T-cell (primary cell): ENCODE results near the gene BAZ2B. TPM values are rescaled to one million over a fixed set of nuclear protein-coding genes. Genes with fewer than 3 reads are reported as not detected.

Experiments used
- ATAC-seq, 4 experiments: fragments of 200-7000 bp in 3 of 4; fragments of 150-1000 bp in 1 of 4; cut with Tn5 transposase; replicated peaks in 1 of 4; 1 replicate in 3 of 4; 2 replicates in 1 of 4; pipeline ENCODE4 v1.10.0; 2021; ENCODE audit warnings: moderate library complexity in 3 of 4, mild to moderate bottlenecking in 2 of 4, moderate number of reproducible peaks in 1 of 4
- CTCF ChIA-PET, 2 donors: fragments of 300-600 bp; sonication (Branson Sonifier 250); formaldehyde crosslinking; loops; one replicate each; lab custom pipeline; 2022; ENCODE audit warnings: antibody characterized with exemption in 2 of 2; lab: Charles Lee
- POLR2A ChIA-PET, 2 donors: fragments of 300-600 bp; sonication (Branson Sonifier 250); formaldehyde crosslinking; loops; one replicate each; lab custom pipeline; 2022; ENCODE audit warnings: antibody characterized with exemption in 2 of 2; lab: Charles Lee
- DNase-seq, 35 experiments: peaks; one replicate each; pipeline versions ENCODE4 v3.0.0 to v3.0.0-alpha.2; 2013 to 2023
- H3K27ac ChIP-seq: one replicate; pipeline ENCODE4 v1.5.1; 2013; ENCODE audit warnings: low read length
- H3K27me3 ChIP-seq, 2 experiments: replicated peaks in 1 of 2; 1 replicate in 1 of 2; 2 replicates in 1 of 2; pipeline versions ENCODE4 v1.6.1 to v1.7.0; 2013; ENCODE audit warnings: low read length in 1 of 2, mixed read lengths in 1 of 2; ENCODE audit not compliant: control insufficient read depth in 2 of 2, insufficient read depth in 2 of 2; ENCODE audit errors: extremely low read depth in 1 of 2
- H3K36me3 ChIP-seq, 2 donors: 1 replicate in 1 of 2; 2 replicates in 1 of 2; pipeline versions ENCODE4 v1.6.1 to v1.7.0; 2013; ENCODE audit warnings: low read length in 1 of 2; ENCODE audit not compliant: control insufficient read depth in 2 of 2, insufficient read depth in 1 of 2; ENCODE audit errors: extremely low read depth in 1 of 2
- H3K4me1 ChIP-seq, 2 experiments: 1 replicate in 1 of 2; 2 replicates in 1 of 2; pipeline versions ENCODE4 v1.6.1 to v1.7.0; 2013; ENCODE audit warnings: low read length in 2 of 2, mixed read lengths in 1 of 2; ENCODE audit not compliant: insufficient read depth in 2 of 2, control insufficient read depth in 1 of 2; ENCODE audit errors: extremely low read depth in 1 of 2
- H3K4me3 ChIP-seq, 2 donors: 1 replicate in 1 of 2; 2 replicates in 1 of 2; pipeline versions ENCODE4 v1.5.1 to v1.7.0; 2013; ENCODE audit warnings: mild to moderate bottlenecking in 2 of 2, low read length in 1 of 2, moderate library complexity in 1 of 2; ENCODE audit not compliant: control insufficient read depth in 1 of 2; ENCODE audit errors: extremely low read depth in 1 of 2
- H3K9me3 ChIP-seq: 2 replicates; pipeline ENCODE4 v1.7.0; 2013
- H3K27ac Mint-ChIP-seq, 2 donors: one replicate each; pipeline ENCODE4 v1.8.0; 2020 to 2021; ENCODE audit warnings: mild to moderate bottlenecking in 2 of 2, mixed read lengths in 2 of 2
- H3K27me3 Mint-ChIP-seq, 2 donors: one replicate each; pipeline ENCODE4 v1.8.0; 2021 to 2022; ENCODE audit warnings: mixed read lengths in 2 of 2
- H3K36me3 Mint-ChIP-seq: one replicate; pipeline ENCODE4 v1.8.0; 2021; ENCODE audit warnings: mixed read lengths
- H3K4me1 Mint-ChIP-seq, 3 donors: one replicate each; pipeline ENCODE4 v1.8.0; 2020 to 2022; ENCODE audit warnings: mixed read lengths in 3 of 3, mild to moderate bottlenecking in 1 of 3
- H3K4me3 Mint-ChIP-seq, 3 donors: one replicate each; pipeline ENCODE4 v1.8.0; 2020 to 2022; ENCODE audit warnings: mild to moderate bottlenecking in 3 of 3, mixed read lengths in 3 of 3, moderate library complexity in 3 of 3
- H3K9me3 Mint-ChIP-seq, 3 donors: one replicate each; pipeline ENCODE4 v1.8.0; 2020 to 2022; ENCODE audit warnings: mixed read lengths in 3 of 3
- WGBS: methylation state at CpG from one replicate; pipeline ENCODE4 v1.1.5; 2013; ENCODE audit warnings: missing lambda C conversion rate; ENCODE audit not compliant: insufficient coverage; 5-methylcytosine and 5-hydroxymethylcytosine counted together
- total RNA-seq, 35 experiments: library from RNA in 6 of 35; stranded (reverse) in 6 of 35; fragments of 120-200 nt in 1 of 35; gene quantifications; one replicate each; pipeline versions ENCODE4 v1.2.1 to v1.2.4 and lab custom pipeline; 2013 to 2026

Gene BAZ2B
- total RNA-seq, 5 donors from 2014 or later (not counting 1 experiment from before 2014, with no cell fraction given), result 21.2 to 38.5 (median 27.2) TPM

DNA sequence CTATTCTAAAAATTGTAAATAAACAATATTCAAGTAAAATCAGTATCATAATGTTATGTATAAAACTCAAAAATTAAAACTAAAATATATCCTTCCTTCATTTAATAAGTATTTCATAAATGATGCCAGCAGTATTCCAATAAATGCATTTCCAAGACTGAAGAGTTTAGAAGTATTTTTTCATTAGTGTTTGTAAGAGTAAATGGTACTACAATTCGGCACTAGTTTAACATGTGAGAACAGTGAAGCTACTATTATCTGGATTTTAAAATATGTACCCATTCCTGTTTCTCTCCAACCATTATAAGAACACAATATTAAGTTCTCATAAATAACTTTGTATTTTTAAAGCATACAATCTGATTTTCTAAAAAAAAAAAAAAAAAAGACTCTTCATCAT is 3.3 kb downstream of the BAZ2B start:
- no peak overlapping the region for H3K4me3 Mint-ChIP-seq
- peaks cover 13 to 16% (median 15%) of the 10 kb centered on the region in 3 donors for H3K4me1 Mint-ChIP-seq
- H3K27me3 Mint-ChIP-seq, result peaks cover 17 to 30% of the 10 kb centered on the region in 2 donors
- Histone ChIP-seq H3K27ac (no peak overlapping the region), H3K36me3 (no peaks in the 10 kb centered on the region), H3K4me1 (peaks cover 9 to 13% of the 10 kb centered on the region in 2 experiments), H3K4me3 (no peak overlapping the region), H3K9me3 (no peaks in the 10 kb centered on the region), H3K27me3 (peaks cover 0 to 13% of the 10 kb centered on the region in 2 experiments)
- WGBS, result no CpG with 5 or more reads among the region's 1 CpG
- no peaks in the 10 kb centered on the region for H3K9me3 Mint-ChIP-seq
- no peak for DNase-seq
- H3K36me3 Mint-ChIP-seq, result peaks cover 4% of the 10 kb centered on the region
- no peak for ATAC-seq
- H3K27ac Mint-ChIP-seq, result no peak overlapping the region
- ChIA-PET POLR2A (no interaction called here), CTCF (no interaction called here)

DNA sequence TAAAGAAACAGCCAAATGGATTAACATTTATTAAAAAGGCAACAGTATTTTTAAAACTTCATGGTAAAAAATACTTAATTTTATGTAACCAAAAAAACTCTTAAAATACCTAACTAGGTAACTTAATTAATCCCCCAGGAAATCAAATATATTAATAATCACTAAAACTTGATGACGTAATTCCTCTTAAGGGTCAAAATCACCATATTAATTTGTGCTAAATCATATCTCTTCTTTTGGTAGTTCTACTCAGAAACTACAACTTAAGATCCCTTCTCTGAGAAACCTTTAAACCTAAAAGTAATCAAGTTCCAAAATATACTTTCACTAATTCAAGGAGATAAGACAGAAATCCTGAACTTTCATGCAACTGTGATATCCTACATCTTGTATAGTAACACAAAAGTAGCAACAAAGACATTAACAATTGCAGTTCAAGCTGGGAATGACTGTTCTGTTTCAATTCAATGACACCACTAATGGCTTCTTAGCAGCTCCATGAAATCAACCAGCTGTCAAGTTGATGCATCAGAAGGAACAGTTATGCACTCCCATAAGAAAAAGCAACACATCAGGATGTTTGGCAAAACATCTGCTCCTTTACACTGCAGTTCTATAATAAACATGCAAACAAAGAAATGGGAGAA is 4.0 kb downstream of the BAZ2B start:
- H3K4me1 Mint-ChIP-seq, result peaks cover 13 to 16% (median 15%) of the 10 kb centered on the region in 3 donors
- no peak overlapping the region for H3K4me3 Mint-ChIP-seq
- H3K9me3 Mint-ChIP-seq, result no peaks in the 10 kb centered on the region
- H3K27me3 Mint-ChIP-seq, result peaks cover 17 to 30% of the 10 kb centered on the region in 2 donors
- no peak for DNase-seq
- peaks cover 9 to 13% of the 10 kb centered on the region in 2 experiments for H3K4me1 ChIP-seq
- ATAC-seq, result no peak
- no peak overlapping the region for H3K4me3 ChIP-seq
- POLR2A ChIA-PET, result no interaction called here
- no peaks in the 10 kb centered on the region for H3K36me3 ChIP-seq
- no peaks in the 10 kb centered on the region for H3K9me3 ChIP-seq
- no CpG with 5 or more reads among the region's 1 CpG for WGBS
- CTCF ChIA-PET, result no interaction called here
- H3K27ac Mint-ChIP-seq, result no peak overlapping the region
- peaks cover 4% of the 10 kb centered on the region for H3K36me3 Mint-ChIP-seq
- peaks cover 0 to 13% of the 10 kb centered on the region in 2 experiments for H3K27me3 ChIP-seq
- no peak overlapping the region for H3K27ac ChIP-seq

DNA sequence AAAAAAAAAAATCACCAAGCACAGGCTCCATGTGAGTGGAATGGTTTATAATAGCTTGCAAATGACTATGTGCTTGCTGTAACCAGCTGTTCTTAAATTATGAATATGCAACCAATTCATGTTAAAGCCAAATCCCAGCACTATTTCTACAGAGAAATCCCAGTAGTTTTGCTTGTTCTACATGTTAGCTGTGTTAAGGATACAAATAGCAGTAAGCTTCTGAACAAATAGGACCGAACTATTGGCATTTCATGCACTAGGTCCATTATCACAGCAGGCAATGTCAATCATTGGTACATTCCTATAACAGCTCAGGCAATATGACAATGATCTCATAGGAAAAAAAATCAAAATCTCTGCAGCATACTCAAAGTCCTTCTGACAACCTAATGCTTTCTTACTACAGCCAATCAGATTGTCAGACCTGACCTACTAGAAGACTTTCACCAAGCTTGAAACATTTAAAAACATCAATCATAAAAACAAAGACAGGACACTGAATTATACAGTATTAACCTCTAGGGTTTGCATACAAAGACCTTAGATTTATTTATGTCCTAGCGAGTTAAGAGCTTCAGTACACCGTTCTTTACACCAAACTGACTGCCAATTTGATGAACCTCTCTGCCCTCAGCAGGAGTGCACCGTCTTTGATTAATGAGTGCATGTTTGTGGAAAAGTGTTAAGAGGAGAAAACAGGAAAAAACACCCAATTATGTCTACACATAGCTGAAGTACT is 6.4 kb downstream of the BAZ2B start:
- peaks cover 4 to 14% (median 4%) of the 10 kb centered on the region in 3 donors for H3K4me1 Mint-ChIP-seq
- H3K9me3 Mint-ChIP-seq, result no peaks in the 10 kb centered on the region
- ATAC-seq (no peak), DNase-seq (no peak)
- Histone ChIP-seq H3K4me1 (no peaks in the 10 kb centered on the region), H3K27me3 (no peaks in the 10 kb centered on the region), H3K36me3 (no peaks in the 10 kb centered on the region), H3K4me3 (no peak overlapping the region), H3K9me3 (no peaks in the 10 kb centered on the region), H3K27ac (no peak overlapping the region)
- CTCF ChIA-PET, result interaction anchor here in 1 of 2 donors (0.7 kb wide), 1 partner anchor 350 kb away, joined by 3 read pairs; no protein-coding TSS in a partner anchor
- H3K27ac Mint-ChIP-seq, result no peak overlapping the region
- no peak overlapping the region for H3K4me3 Mint-ChIP-seq
- POLR2A ChIA-PET, result no interaction called here
- H3K27me3 Mint-ChIP-seq, result peaks cover 6 to 14% of the 10 kb centered on the region in 2 donors
- no CpG with 5 or more reads among the region's 4 CpGs for WGBS
- peaks cover 4% of the 10 kb centered on the region for H3K36me3 Mint-ChIP-seq

DNA sequence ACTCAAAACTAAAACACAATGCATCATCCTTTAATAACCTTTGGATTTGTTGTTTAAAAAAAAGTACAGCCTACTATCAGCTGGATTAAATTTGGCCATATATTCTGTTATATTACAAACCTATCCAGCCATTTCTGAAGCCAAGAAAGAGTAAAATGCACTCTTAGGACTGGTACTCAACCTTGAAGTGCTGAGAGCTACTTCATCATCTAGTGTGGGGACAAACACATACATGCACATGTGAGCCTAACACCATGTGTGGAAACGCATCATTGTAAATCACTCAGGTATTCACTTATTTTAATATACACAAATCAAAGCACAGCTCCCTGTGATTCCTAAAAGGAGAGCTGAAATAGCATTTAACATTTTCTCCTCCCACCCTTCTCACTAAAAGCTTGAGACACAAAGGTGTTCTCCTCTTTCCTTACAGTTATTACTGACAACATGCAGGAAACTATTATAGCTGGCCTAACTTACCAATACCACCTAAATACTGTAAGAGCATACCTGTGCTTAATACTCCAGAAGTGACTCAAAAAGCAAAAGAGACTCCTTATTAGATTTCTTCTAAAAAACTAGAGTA is 7.5 kb downstream of the BAZ2B start:
- CTCF ChIA-PET, result no interaction called here
- peaks cover 0 to 6% of the 10 kb centered on the region in 2 donors for H3K27me3 Mint-ChIP-seq
- POLR2A ChIA-PET, result no interaction called here

DNA sequence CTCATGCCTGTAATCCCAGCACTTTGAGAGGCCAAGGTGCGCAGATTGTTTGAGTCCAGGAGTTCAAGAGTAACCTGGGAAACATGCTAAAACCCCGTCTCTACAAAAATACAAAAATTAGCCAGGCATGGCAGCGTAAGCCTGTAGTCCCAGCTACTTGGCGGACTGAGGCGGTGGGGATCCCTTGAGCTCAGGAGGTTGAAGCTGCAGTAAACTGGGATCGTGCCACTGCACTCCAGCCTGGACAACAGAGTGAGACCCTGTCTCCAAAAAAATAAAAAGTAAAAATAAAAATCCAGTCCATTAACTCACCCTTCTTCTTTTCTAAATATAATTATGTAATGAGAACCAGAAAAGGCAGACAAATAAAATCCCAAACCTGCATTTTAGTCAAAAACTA is 8.2 kb downstream of the BAZ2B start:
- ChIA-PET POLR2A (no interaction called here), CTCF (no interaction called here)
- Mint-ChIP-seq H3K9me3 (no peaks in the 10 kb centered on the region), H3K27ac (no peak overlapping the region), H3K4me3 (no peak overlapping the region), H3K36me3 (peaks cover 4% of the 10 kb centered on the region), H3K27me3 (peaks cover 0 to 5% of the 10 kb centered on the region in 2 donors), H3K4me1 (peaks cover 0 to 9% (median 0%) of the 10 kb centered on the region in 3 donors)
- Histone ChIP-seq H3K9me3 (no peaks in the 10 kb centered on the region), H3K4me1 (no peaks in the 10 kb centered on the region), H3K36me3 (no peaks in the 10 kb centered on the region), H3K27ac (no peak overlapping the region), H3K27me3 (no peaks in the 10 kb centered on the region), H3K4me3 (no peak overlapping the region)
- DNase-seq (no peak), ATAC-seq (no peak)
- 100% methylated on average over 5 of the region's 6 CpGs for WGBS

More for the DNA sequence above, 7.5 kb downstream of the BAZ2B start:
- Mint-ChIP-seq H3K9me3 (no peaks in the 10 kb centered on the region), H3K27ac (no peak overlapping the region), H3K4me3 (no peak overlapping the region), H3K36me3 (peaks cover 4% of the 10 kb centered on the region), H3K4me1 (peaks cover 0 to 9% (median 0%) of the 10 kb centered on the region in 3 donors)
- Histone ChIP-seq H3K27ac (no peak overlapping the region), H3K36me3 (no peaks in the 10 kb centered on the region), H3K27me3 (no peaks in the 10 kb centered on the region), H3K4me1 (no peaks in the 10 kb centered on the region), H3K4me3 (no peak overlapping the region), H3K9me3 (no peaks in the 10 kb centered on the region)
- ATAC-seq (no peak), DNase-seq (no peak)
- WGBS, result 100% methylated on average over 1 of the region's 1 CpG

DNA sequence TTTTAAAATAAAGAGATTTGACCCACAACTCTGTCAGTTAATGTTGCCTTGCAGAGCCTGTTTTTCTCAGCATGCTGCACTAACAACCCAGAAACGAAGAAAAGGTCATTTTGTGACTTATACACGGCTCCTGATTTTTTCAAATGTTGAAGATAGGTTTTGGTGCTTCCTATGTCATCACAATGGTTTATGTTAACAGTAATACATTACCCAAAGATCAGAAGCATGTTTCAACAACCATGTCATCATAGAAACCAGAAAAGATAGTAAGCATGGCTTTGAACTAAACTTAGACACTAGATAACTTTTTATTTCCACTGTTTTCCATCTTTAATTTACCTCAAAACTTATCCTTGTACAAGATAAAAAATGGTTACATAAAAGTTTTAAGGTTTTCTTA is 10.1 kb downstream of the BAZ2B start:
- no peaks in the 10 kb centered on the region for H3K36me3 ChIP-seq
- ATAC-seq (no peak), DNase-seq (no peak)
- no peaks in the 10 kb centered on the region for H3K9me3 Mint-ChIP-seq
- no peaks in the 10 kb centered on the region for H3K9me3 ChIP-seq
- H3K4me3 Mint-ChIP-seq, result no peak overlapping the region
- H3K4me1 ChIP-seq, result no peaks in the 10 kb centered on the region
- H3K27ac ChIP-seq, result no peak overlapping the region
- H3K36me3 Mint-ChIP-seq, result no peaks in the 10 kb centered on the region
- CTCF ChIA-PET, result no interaction called here
- no peaks in the 10 kb centered on the region for H3K27me3 Mint-ChIP-seq
- H3K4me3 ChIP-seq, result no peak overlapping the region
- H3K4me1 Mint-ChIP-seq, result peaks cover 0 to 9% (median 0%) of the 10 kb centered on the region in 3 donors
- WGBS, result no CpG with 5 or more reads among the region's 2 CpGs
- H3K27me3 ChIP-seq, result no peaks in the 10 kb centered on the region
- H3K27ac Mint-ChIP-seq, result no peak overlapping the region
- POLR2A ChIA-PET, result no interaction called here
